Measurements from ENCODE around the gene TOM1. TPM values are rescaled to one million over a fixed set of nuclear protein-coding genes. Genes with fewer than 3 reads are reported as not detected.
A peak's percentile ranks its signal among the peaks of the same experiment; 100 is the strongest.

TOM1 gene
- polyA plus RNA-seq, 2 of the 4 experiments (the other 2 are of a cell fraction): 14.5 to 16.6 TPM

- TF ChIP-seq HDAC2 (IDR thresholded peaks at IDR 0.05): no peak
- TF ChIP-seq FOXS1 (CRISPR knock-in tag; IDR thresholded peaks at IDR 0.05): no peak
- no peak for TF ChIP-seq PBX3 (IDR thresholded peaks at IDR 0.05)
Observed at GRCh38 chr22:35369996-35370395, 70.3 kb downstream of the TOM1 start (continued).

- 87% methylated on average over 6 of the region's 6 CpGs for WGBS (ENCODE audit: missing lambda C conversion rate)
- no peak for ATAC-seq
- POLR2A ChIA-PET: no interaction called here
Observed at GRCh38 chr22:35373781-35374180, 74.1 kb downstream of the TOM1 start.

GRCh38 chr22:35375031-35375430 is 75.3 kb downstream of the TOM1 start:
- CTCF ChIA-PET: interaction anchor here (2.6 kb wide), 1 partner anchor 24 kb away, joined by 12 read pairs; no protein-coding TSS in a partner anchor
- Histone ChIP-seq H3K9me3 (no peaks in the 10 kb centered on the region), H3K27ac (peak overlapping the region; percentile 95 to 99), H3K4me1 (peaks cover 81% of the 10 kb centered on the region), H3K4me3 (no peak overlapping the region), H3K4me2 (no peak overlapping the region)
- POLR2A ChIA-PET: no interaction called here
- DNase-seq (ENCODE audit: low read depth in 1 of 2, low spot score in 1 of 2): no peak
- no peak for ATAC-seq
- TF ChIP-seq ZFP36 (IDR thresholded peaks at IDR 0.05; ENCODE audit: borderline replicate concordance, partially characterized antibody) (no peak), JUN (IDR thresholded peaks at IDR 0.05) (no peak)
- 92% methylated on average over 3 of the region's 3 CpGs for WGBS (ENCODE audit: missing lambda C conversion rate)
- no peak for FAIRE-seq

More at GRCh38 chr22:35373781-35374180, 74.1 kb downstream of the TOM1 start:
- CTCF ChIA-PET: no interaction called here
- Histone ChIP-seq H3K27ac (peak overlapping the region; percentile 91 to 95), H3K4me3 (no peak overlapping the region), H3K4me1 (peaks cover 81% of the 10 kb centered on the region), H3K9me3 (no peaks in the 10 kb centered on the region), H3K4me2 (no peak overlapping the region)
- TF ChIP-seq RFX5 (IDR thresholded peaks at IDR 0.05) (no peak), RARB (CRISPR knock-in tag; IDR thresholded peaks at IDR 0.05) (no peak), HOXB5 (CRISPR knock-in tag; IDR thresholded peaks at IDR 0.05) (no peak), CTCF (IDR thresholded peaks at IDR 0.05) (no peak), PBX3 (IDR thresholded peaks at IDR 0.05) (no peak), EHMT2 (IDR thresholded peaks at IDR 0.05; ENCODE audit: low read depth) (no peak)
- no peak for FAIRE-seq
- no peak for DNase-seq (ENCODE audit: low read depth in 1 of 2, low spot score in 1 of 2)

- Histone ChIP-seq H3K4me2 (no peak overlapping the region), H3K4me1 (peaks cover 81% of the 10 kb centered on the region), H3K4me3 (no peak overlapping the region), H3K9me3 (no peaks in the 10 kb centered on the region), H3K27ac (peak overlapping the region; percentile 95 to 99)
- FAIRE-seq: no peak
- no peak for DNase-seq (ENCODE audit: low read depth in 1 of 2, low spot score in 1 of 2)
- WGBS (ENCODE audit: missing lambda C conversion rate): 78% methylated on average over 8 of the region's 8 CpGs
- CTCF ChIA-PET: interaction anchor here (1.7 to 2.6 kb wide), 2 partner anchors 25 to 252 kb away, joined by 6 to 12 read pairs; no protein-coding TSS in a partner anchor
- POLR2A ChIA-PET: no interaction called here
- no peak for ATAC-seq
- no peak for TF ChIP-seq ZC3H11A (IDR thresholded peaks at IDR 0.05)
Observed at GRCh38 chr22:35375526-35375925, 75.8 kb downstream of the TOM1 start.

GRCh38 chr22:35376728-35377472 is 77.2 kb downstream of the TOM1 start:
- ChIA-PET CTCF (interaction anchor here (0.5 to 2.6 kb wide), 6 partner anchors 9 to 1808 kb away, joined by 3 to 12 read pairs (median 5); no protein-coding TSS in a partner anchor), POLR2A (interaction anchor here (0.9 kb wide), 2 partner anchors 20 to 26 kb away, joined by 3 to 5 read pairs; no protein-coding TSS in a partner anchor)
- H3K4me3 ChIP-seq: 0 out of 3 replicates have a peak overlapping the region, but pooled peaks have one; percentile 2
- DNase-seq (ENCODE audit: low read depth in 1 of 2, low spot score in 1 of 2) (peak; percentile 75 to 96), ATAC-seq (peak; percentile 26 to 44), FAIRE-seq (no peak)
- H3K9me3 ChIP-seq: no peaks in the 10 kb centered on the region
- 4% methylated on average over 15 of the region's 17 CpGs for WGBS (ENCODE audit: missing lambda C conversion rate)
- peaks cover 75% of the 10 kb centered on the region for H3K4me1 ChIP-seq
- peak overlapping the region; percentile 77 for H3K4me2 ChIP-seq
- peak overlapping the region; percentile 95 to 99 for H3K27ac ChIP-seq
- TF ChIP-seq CBX8 (IDR thresholded peaks at IDR 0.05): no peak
- TF ChIP-seq SMC3 (IDR thresholded peaks at IDR 0.05): no peak
- TF ChIP-seq SREBF2 (IDR thresholded peaks at IDR 0.05): no peak
- no peak; the same call in 1 of the 2 replicates for TF ChIP-seq HEYL (CRISPR knock-in tag; IDR thresholded peaks at IDR 0.05)
- no peak for TF ChIP-seq PHF8 (IDR thresholded peaks at IDR 0.05; ENCODE audit: borderline replicate concordance, low read depth)
- TF ChIP-seq TP53 (CRISPR knock-in tag; IDR thresholded peaks at IDR 0.05): no peak
- TF ChIP-seq CHD2 (IDR thresholded peaks at IDR 0.05; ENCODE audit: low read length, partially characterized antibody): peak; percentile 28
- peak; percentile 61; the same call in 1 of the 2 replicates for TF ChIP-seq PBX3 (IDR thresholded peaks at IDR 0.05)
